Transverse colon (tissue), 4 donors: ENCODE data around the gene LIPJ. TPM values are rescaled to one million over a fixed set of nuclear protein-coding genes. Genes with fewer than 3 reads are reported as not detected.

Experiments used
- DNase-seq: peaks from one replicate; pipeline ENCODE4 v3.0.0-alpha.2; 2019
- H3K27ac ChIP-seq, 4 donors: fragments of 200-600 bp; sonication (generic); 2 replicates each; pipeline ENCODE4 v1.5.1; 2016 to 2018; ENCODE audit warnings: inconsistent platforms in 4 of 4
- H3K27me3 ChIP-seq: fragments of 200-600 bp; sonication (generic); 2 replicates; pipeline ENCODE4 v1.5.1; 2017; ENCODE audit warnings: inconsistent platforms
- H3K36me3 ChIP-seq, 4 donors: fragments of 200-600 bp; sonication (generic); 2 replicates each; pipeline ENCODE4 v1.5.1; 2017 to 2019; ENCODE audit warnings: inconsistent platforms in 4 of 4
- H3K4me1 ChIP-seq, 4 donors: fragments of 200-600 bp; sonication (generic); 2 replicates each; pipeline ENCODE4 v1.5.1; 2017 to 2020; ENCODE audit warnings: inconsistent platforms in 4 of 4
- H3K4me3 ChIP-seq, 4 donors: fragments of 200-600 bp; sonication (generic); 1 replicate in 1 of 4; 2 replicates in 3 of 4; pipeline versions ENCODE4 v1.5.1 to v1.6.1; 2017 to 2019; ENCODE audit warnings: inconsistent platforms in 4 of 4
- H3K9me3 ChIP-seq, 2 donors: fragments of 200-600 bp; sonication (generic); 2 replicates each; pipeline ENCODE4 v1.5.1; 2017 to 2019; ENCODE audit warnings: inconsistent platforms in 2 of 2
- CTCF ChIP-seq, 5 experiments: fragments of 200-600 bp in 3 of 5; fragments of 450-650 bp in 2 of 5; sonication (generic) in 3 of 5; IDR thresholded peaks; 1 replicate in 2 of 5; 2 replicates in 3 of 5; pipeline ENCODE4 v1.5.1; 2016 to 2017; ENCODE audit warnings: antibody characterized with exemption in 5 of 5, inconsistent platforms in 3 of 5, mild to moderate bottlenecking in 2 of 5, moderate library complexity in 1 of 5
- EP300 ChIP-seq: sonication (generic); formaldehyde crosslinking; IDR thresholded peaks from one replicate; pipeline ENCODE4 v1.6.1; 2017; ENCODE audit warnings: antibody characterized with exemption, low read depth
- POLR2A ChIP-seq: fragments of 450-650 bp; IDR thresholded peaks from one replicate; pipeline ENCODE4 v1.6.1; 2016; ENCODE audit warnings: antibody characterized with exemption, mild to moderate bottlenecking, moderate library complexity
- POLR2AphosphoS5 ChIP-seq, 3 donors: sonication (generic); formaldehyde crosslinking; IDR thresholded peaks; one replicate each; pipeline ENCODE4 v1.6.1; 2016; ENCODE audit warnings: antibody characterized with exemption in 3 of 3
- whole genome bisulfite sequencing, 2 donors: methylation state at CpG; one replicate each; pipeline ENCODE4 v1.1.5; 2018; ENCODE audit warnings: low coverage in 1 of 2; 5-methylcytosine and 5-hydroxymethylcytosine counted together
- in situ Hi-C, 4 donors: fragments of 200-750 bp; cut with MboI; loops; one replicate each; pipeline versions ENCODE4 v1.15.0 to v1.15.1; 2017; ENCODE audit warnings: low sequenced_read_pairs in 3 of 4, low pct_ligation_motif_present in 1 of 4, low pct_unique_long_range_greater_than_20kb in 1 of 4
- intact Hi-C: fragments of 100-400 bp; cut with DNase I; formaldehyde crosslinking; loops from one replicate; pipeline ENCODE4 v1.15.1; 2023; ENCODE audit warnings: low total_unique reads
- total RNA-seq, 4 donors: library from RNA; depleted of rRNA; stranded (reverse); fragments of >200 nt; gene quantifications; one replicate each; pipeline ENCODE4 v1.1.0, GENCODE V29; 2016

LIPJ gene
- total RNA-seq, 4 donors from 2014 or later: 0.14 TPM; not detected in 3

- Histone ChIP-seq H3K27me3 (no peaks in the 10 kb centered on the region), H3K36me3 (no peaks in the 10 kb centered on the region), H3K4me1 (no peaks in the 10 kb centered on the region), H3K27ac (no peak overlapping the region), H3K9me3 (no peaks in the 10 kb centered on the region), H3K4me3 (no peak overlapping the region)
- in situ Hi-C loops (no loop called here), intact Hi-C loops (no loop called here)
- TF ChIP-seq EP300 (no peak), CTCF (IDR thresholded peaks at IDR 0.05) (no peak), POLR2AphosphoS5 (IDR thresholded peaks at IDR 0.05) (no peak), POLR2A (no peak)
- WGBS, 2 donors: 61 to 63% methylated on average over 1 of the region's 1 CpG
- DNase-seq: no peak
Measured at GRCh38 chr10:88620441-88620840, 33.9 kb downstream of the LIPJ start.

- intact Hi-C loops: no loop called here
- Histone ChIP-seq H3K4me1 (no peaks in the 10 kb centered on the region), H3K36me3 (no peaks in the 10 kb centered on the region), H3K4me3 (no peak overlapping the region), H3K9me3 (peaks cover 0 to 4% of the 10 kb centered on the region in 2 donors), H3K27ac (no peak overlapping the region), H3K27me3 (no peaks in the 10 kb centered on the region)
- WGBS, 2 donors: 64 to 73% methylated on average over 2 of the region's 2 CpGs
- TF ChIP-seq EP300 (no peak), POLR2A (no peak), CTCF (IDR thresholded peaks at IDR 0.05) (no peak), POLR2AphosphoS5 (IDR thresholded peaks at IDR 0.05) (no peak)
- in situ Hi-C loops: no loop called here
- no peak for DNase-seq
Measured at GRCh38 chr10:88623835-88624234, 37.3 kb downstream of the LIPJ start.

- peaks cover 0 to 4% of the 10 kb centered on the region in 2 donors for H3K9me3 ChIP-seq
- no peak for DNase-seq
- in situ Hi-C loops: no loop called here
- no peaks in the 10 kb centered on the region for H3K27me3 ChIP-seq
- no peak overlapping the region for H3K27ac ChIP-seq
- H3K4me3 ChIP-seq: no peak overlapping the region
- no peaks in the 10 kb centered on the region for H3K36me3 ChIP-seq
- H3K4me1 ChIP-seq: no peaks in the 10 kb centered on the region
- intact Hi-C loops: no loop called here
- TF ChIP-seq CTCF (IDR thresholded peaks at IDR 0.05): no peak
- TF ChIP-seq POLR2AphosphoS5 (IDR thresholded peaks at IDR 0.05): no peak
- TF ChIP-seq EP300: no peak
- TF ChIP-seq POLR2A: no peak
Measured at GRCh38 chr10:88624840-88625239, 38.3 kb downstream of the LIPJ start.

GRCh38 chr10:88640186-88640585 is 53.6 kb downstream of the LIPJ start:
- H3K27me3 ChIP-seq: no peaks in the 10 kb centered on the region
- no peaks in the 10 kb centered on the region for H3K36me3 ChIP-seq
- peaks cover 0 to 6% of the 10 kb centered on the region in 2 donors for H3K9me3 ChIP-seq
- no peaks in the 10 kb centered on the region for H3K4me1 ChIP-seq
- no peak for DNase-seq
- H3K4me3 ChIP-seq: no peak overlapping the region
- WGBS, 2 donors: 24 to 30% methylated on average over 2 of the region's 2 CpGs
- H3K27ac ChIP-seq: no peak overlapping the region
- in situ Hi-C loops: no loop called here
- intact Hi-C loops: no loop called here
- no peak for TF ChIP-seq CTCF (IDR thresholded peaks at IDR 0.05)
- TF ChIP-seq POLR2A: no peak
- TF ChIP-seq POLR2AphosphoS5 (IDR thresholded peaks at IDR 0.05): no peak
- no peak for TF ChIP-seq EP300
